IPS-15b (cell line): ENCODE measurements around the gene DNAL4.

Source experiments
- H3K27me3 ChIP-seq: one replicate; pipeline ENCODE4 v1.6.1; 2013; ENCODE audit warnings: low read length; ENCODE audit not compliant: control insufficient read depth, insufficient read depth
- H3K36me3 ChIP-seq: one replicate; pipeline ENCODE4 v1.6.1; 2013; ENCODE audit warnings: low read length; ENCODE audit not compliant: control insufficient read depth, insufficient read depth
- H3K4me1 ChIP-seq: one replicate; pipeline ENCODE4 v1.6.1; 2013; ENCODE audit warnings: mild to moderate bottlenecking, low read length; ENCODE audit not compliant: control insufficient read depth, insufficient read depth
- H3K4me3 ChIP-seq: one replicate; pipeline ENCODE4 v1.5.1; 2013; ENCODE audit warnings: low read depth, low read length
- H3K9ac ChIP-seq: one replicate; pipeline ENCODE4 v1.6.1; 2013; ENCODE audit warnings: low read depth, mild to moderate bottlenecking, low read length
- H3K9me3 ChIP-seq: one replicate; pipeline ENCODE4 v1.6.1; 2013; ENCODE audit warnings: mild to moderate bottlenecking, low read length; ENCODE audit not compliant: control insufficient read depth, insufficient read depth

The DNAL4 gene

GRCh38 chr22:38754751-38755154, 39.2 kb downstream of the DNAL4 start:
- no peaks in the 10 kb centered on the region for H3K9me3 ChIP-seq
- H3K27me3 ChIP-seq, result peaks cover 5% of the 10 kb centered on the region
- H3K4me1 ChIP-seq, result peaks cover 4% of the 10 kb centered on the region
- peak overlapping the region; percentile 63 for H3K4me3 ChIP-seq
- peaks cover 5% of the 10 kb centered on the region for H3K36me3 ChIP-seq
- no peak overlapping the region for H3K9ac ChIP-seq

GRCh38 chr22:38753948-38754750, 39.8 kb downstream of the DNAL4 start:
- H3K9me3 ChIP-seq, result no peaks in the 10 kb centered on the region
- H3K27me3 ChIP-seq, result peaks cover 5% of the 10 kb centered on the region
- no peak overlapping the region for H3K9ac ChIP-seq
- H3K4me3 ChIP-seq, result peak overlapping the region; percentile 63
- H3K4me1 ChIP-seq, result peaks cover 4% of the 10 kb centered on the region
- H3K36me3 ChIP-seq, result peaks cover 5% of the 10 kb centered on the region

GRCh38 chr22:38751422-38752346, 42.3 kb downstream of the DNAL4 start:
- no peak overlapping the region for H3K9ac ChIP-seq
- peaks cover 4% of the 10 kb centered on the region for H3K4me1 ChIP-seq
- H3K36me3 ChIP-seq, result peaks cover 7% of the 10 kb centered on the region
- H3K4me3 ChIP-seq, result no peak overlapping the region
- no peaks in the 10 kb centered on the region for H3K9me3 ChIP-seq
- peaks cover 1% of the 10 kb centered on the region for H3K27me3 ChIP-seq

- Histone ChIP-seq H3K36me3 (peaks cover 7% of the 10 kb centered on the region), H3K9ac (no peak overlapping the region), H3K9me3 (no peaks in the 10 kb centered on the region)
Measured at GRCh38 chr22:38751066-38751421, 42.9 kb downstream of the DNAL4 start.

GRCh38 chr22:38750638-38751037, 43.3 kb downstream of the DNAL4 start:
- H3K4me1 ChIP-seq, result peaks cover 4% of the 10 kb centered on the region
- H3K36me3 ChIP-seq, result peaks cover 7% of the 10 kb centered on the region
- H3K9ac ChIP-seq, result no peak overlapping the region
- no peaks in the 10 kb centered on the region for H3K27me3 ChIP-seq
- no peaks in the 10 kb centered on the region for H3K9me3 ChIP-seq
- no peak overlapping the region for H3K4me3 ChIP-seq

More at GRCh38 chr22:38751066-38751421, 42.9 kb downstream of the DNAL4 start:
- Histone ChIP-seq H3K4me3 (no peak overlapping the region), H3K27me3 (no peaks in the 10 kb centered on the region), H3K4me1 (peaks cover 4% of the 10 kb centered on the region)

GRCh38 chr22:38750104-38750503, 43.8 kb downstream of the DNAL4 start:
- Histone ChIP-seq H3K27me3 (no peaks in the 10 kb centered on the region), H3K36me3 (peaks cover 7% of the 10 kb centered on the region), H3K4me1 (peaks cover 4% of the 10 kb centered on the region), H3K9me3 (no peaks in the 10 kb centered on the region), H3K9ac (no peak overlapping the region), H3K4me3 (no peak overlapping the region)

- no peaks in the 10 kb centered on the region for H3K9me3 ChIP-seq
- H3K4me3 ChIP-seq, result no peak overlapping the region
- no peak overlapping the region for H3K9ac ChIP-seq
- no peaks in the 10 kb centered on the region for H3K27me3 ChIP-seq
- no peaks in the 10 kb centered on the region for H3K4me1 ChIP-seq
- H3K36me3 ChIP-seq, result peaks cover 7% of the 10 kb centered on the region
Measured at GRCh38 chr22:38748487-38749136, 45.3 kb downstream of the DNAL4 start.

GRCh38 chr22:38745676-38746460, 48.1 kb downstream of the DNAL4 start:
- Histone ChIP-seq H3K9ac (no peak overlapping the region), H3K36me3 (peaks cover 21% of the 10 kb centered on the region), H3K4me1 (no peaks in the 10 kb centered on the region), H3K27me3 (no peaks in the 10 kb centered on the region), H3K9me3 (no peaks in the 10 kb centered on the region), H3K4me3 (no peak overlapping the region)

GRCh38 chr22:38744981-38745380, 49.0 kb downstream of the DNAL4 start:
- H3K9ac ChIP-seq, result no peak overlapping the region
- H3K4me1 ChIP-seq, result no peaks in the 10 kb centered on the region
- H3K36me3 ChIP-seq, result peaks cover 15% of the 10 kb centered on the region
- no peaks in the 10 kb centered on the region for H3K27me3 ChIP-seq
- no peak overlapping the region for H3K4me3 ChIP-seq
- no peaks in the 10 kb centered on the region for H3K9me3 ChIP-seq

- H3K36me3 ChIP-seq, result peaks cover 20% of the 10 kb centered on the region
- H3K9me3 ChIP-seq, result no peaks in the 10 kb centered on the region
- H3K9ac ChIP-seq, result no peak overlapping the region
- no peaks in the 10 kb centered on the region for H3K4me1 ChIP-seq
- no peak overlapping the region for H3K4me3 ChIP-seq
- no peaks in the 10 kb centered on the region for H3K27me3 ChIP-seq
Measured at GRCh38 chr22:38742176-38742942, 51.6 kb downstream of the DNAL4 start.
